HG02943 (cell line): ENCODE data around the gene CCNE1.

Source experiments
- ATAC-seq: cut with Tn5 transposase; IDR thresholded peaks from one replicate; pipeline ENCODE4 v1.9.1; 2021; ENCODE audit warnings: mild to moderate bottlenecking, low read depth, moderate library complexity; ENCODE audit not compliant: unreplicated experiment

Gene CCNE1

GRCh38 chr19:29841559-29842367 lies 30.0 kb downstream of the CCNE1 start:
- ATAC-seq: no peak

DNA sequence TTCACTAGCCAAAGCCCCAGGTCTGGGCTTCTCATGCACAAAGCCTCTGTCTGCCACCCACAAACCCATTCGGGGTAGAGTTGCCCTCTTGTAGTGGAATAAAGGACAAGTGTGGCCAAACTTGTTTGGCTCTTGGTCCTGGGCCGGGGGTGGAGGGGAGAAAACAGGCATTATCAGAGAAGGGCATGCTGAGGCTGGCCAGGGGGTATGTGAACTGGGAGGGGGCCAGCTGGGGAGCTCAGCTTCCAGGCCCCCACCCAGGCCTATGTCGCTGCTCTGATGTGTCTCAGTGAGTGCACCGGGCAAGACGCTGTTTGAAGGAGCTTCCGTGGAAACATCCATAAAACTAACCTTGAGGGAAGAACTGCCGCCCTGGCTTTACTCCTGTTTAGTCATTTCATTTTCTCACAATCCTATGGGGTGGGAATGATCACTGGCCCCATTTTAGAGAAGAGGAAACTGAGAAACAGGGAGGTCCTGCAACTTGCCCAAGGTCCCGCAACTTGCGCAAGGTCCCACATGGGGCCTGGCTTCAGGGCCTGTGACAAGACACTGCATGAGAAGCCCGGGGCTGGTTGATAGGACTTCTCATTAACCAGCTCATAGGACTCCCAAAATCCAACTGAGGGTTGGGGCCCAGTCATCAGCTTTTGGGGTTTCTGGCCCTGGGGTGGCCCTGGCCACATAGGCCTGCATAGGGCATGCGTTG lies 30.8 kb downstream of the CCNE1 start:
- no peak for ATAC-seq

- no peak for ATAC-seq
Measured at GRCh38 chr19:29843180-29844051, 31.6 kb downstream of the CCNE1 start.

DNA sequence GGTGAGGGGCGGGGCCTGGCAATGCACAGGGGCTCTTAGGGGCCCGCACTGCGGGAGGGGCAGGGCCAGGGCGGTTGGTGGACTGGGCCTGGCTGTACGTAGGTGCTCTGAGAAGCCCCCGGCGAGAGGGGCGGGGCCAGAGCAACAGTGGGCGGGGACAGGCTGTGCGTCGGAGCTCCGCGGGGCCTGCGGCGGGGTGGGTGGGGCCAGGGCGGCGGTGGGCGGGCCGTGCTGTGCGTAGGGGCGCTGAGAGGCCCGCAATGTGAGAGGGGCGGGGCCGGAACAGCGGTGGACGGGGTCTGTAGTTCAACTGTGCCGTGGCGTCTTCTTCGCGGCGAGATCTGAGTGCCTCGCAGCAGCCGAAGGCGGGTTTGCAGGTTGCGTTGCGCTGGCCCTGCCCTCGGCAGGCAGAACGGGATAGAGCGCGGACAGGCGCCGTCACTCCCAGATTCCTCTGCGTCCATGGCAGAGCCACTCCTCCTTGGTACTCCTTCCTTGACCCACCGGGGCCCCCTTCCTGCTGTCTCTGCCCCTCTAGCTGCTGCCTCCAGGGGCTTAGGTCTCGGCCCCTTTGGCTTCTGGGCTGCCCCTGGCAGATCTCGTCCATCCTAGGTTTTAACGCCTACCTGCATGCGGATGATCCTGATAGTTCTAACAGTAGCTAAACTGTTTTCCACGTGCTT lies 33.2 kb downstream of the CCNE1 start:
- ATAC-seq: peak; percentile 79

GRCh38 chr19:29845574-29846176 lies 33.9 kb downstream of the CCNE1 start:
- no peak for ATAC-seq

DNA sequence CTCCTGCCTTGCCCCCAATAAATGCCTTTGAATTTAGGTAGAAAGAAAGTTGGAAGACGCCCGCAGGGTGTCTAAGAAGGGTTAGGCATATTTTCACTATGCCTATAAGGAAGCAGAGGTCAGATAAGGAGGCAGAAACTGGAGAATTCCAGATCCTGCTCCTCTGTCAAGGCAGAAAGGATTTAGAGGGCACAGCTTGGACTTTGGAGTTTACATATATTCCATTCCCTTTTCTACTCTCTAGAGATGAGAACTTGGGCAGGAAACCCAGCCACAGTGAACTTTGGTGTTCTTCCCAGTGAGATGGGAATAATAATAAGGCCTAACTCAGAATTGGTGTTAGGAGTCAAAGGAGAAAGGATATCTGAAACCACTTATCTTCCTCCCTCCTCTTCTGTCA lies 37.4 kb downstream of the CCNE1 start:
- ATAC-seq: no peak

GRCh38 chr19:29850482-29850881 lies 38.7 kb downstream of the CCNE1 start:
- ATAC-seq: no peak

DNA sequence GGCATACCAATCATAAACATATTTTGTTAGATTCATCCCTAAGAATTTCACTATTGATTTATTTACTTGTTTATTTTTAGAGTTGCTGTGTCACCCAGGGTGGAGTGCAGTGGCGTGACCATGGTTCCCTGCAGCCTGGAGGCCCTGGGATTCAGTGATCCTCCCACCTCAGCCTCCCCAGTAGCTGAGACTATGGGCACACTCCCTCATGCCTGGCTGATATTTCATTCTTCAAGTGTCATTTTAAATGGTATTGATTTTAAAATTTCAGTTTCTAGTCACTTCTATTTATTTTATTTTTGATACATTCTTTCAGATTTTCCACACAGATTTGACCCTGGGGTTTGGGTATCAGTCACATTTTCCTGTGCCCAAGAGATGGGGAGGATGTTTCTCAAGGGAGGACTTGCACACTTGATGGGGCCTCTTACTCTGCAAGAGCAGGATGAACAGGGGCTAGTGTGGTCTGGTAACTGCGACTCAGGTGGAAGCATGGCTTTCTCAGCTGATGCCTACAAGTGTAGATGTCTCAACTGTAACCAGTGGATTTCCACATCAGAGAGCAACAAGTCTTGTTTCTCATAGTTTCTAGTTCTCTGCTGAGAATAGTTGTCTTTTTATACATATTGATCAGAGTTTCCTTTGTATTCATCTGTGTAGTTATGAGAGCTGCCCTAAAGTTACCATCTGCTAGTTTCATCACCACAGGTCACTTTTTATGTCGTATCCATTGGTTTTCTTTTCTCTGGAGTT lies 40.2 kb downstream of the CCNE1 start:
- no peak for ATAC-seq

- ATAC-seq: no peak
Measured at GRCh38 chr19:29854033-29854432, 42.2 kb downstream of the CCNE1 start.

DNA sequence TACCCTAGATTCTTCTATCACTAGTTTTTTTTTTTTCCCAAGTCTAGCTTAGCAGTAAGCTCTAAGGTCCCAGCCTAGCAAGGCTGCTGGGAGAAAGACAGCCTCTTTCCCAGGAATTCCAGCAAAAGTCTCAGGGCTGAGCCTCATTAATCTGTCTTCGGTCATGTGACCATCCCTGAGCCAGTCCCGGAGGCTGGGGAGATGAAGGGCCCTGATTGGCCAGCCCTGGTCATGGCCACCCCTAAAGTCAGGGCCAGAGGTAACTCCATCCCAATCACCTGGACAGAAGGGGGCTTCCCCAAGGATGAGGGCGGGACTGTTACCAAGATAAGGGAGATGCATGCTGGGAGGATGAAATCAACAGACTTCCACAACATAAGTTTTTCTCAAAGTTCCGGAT lies 43.3 kb downstream of the CCNE1 start:
- no peak for ATAC-seq

DNA sequence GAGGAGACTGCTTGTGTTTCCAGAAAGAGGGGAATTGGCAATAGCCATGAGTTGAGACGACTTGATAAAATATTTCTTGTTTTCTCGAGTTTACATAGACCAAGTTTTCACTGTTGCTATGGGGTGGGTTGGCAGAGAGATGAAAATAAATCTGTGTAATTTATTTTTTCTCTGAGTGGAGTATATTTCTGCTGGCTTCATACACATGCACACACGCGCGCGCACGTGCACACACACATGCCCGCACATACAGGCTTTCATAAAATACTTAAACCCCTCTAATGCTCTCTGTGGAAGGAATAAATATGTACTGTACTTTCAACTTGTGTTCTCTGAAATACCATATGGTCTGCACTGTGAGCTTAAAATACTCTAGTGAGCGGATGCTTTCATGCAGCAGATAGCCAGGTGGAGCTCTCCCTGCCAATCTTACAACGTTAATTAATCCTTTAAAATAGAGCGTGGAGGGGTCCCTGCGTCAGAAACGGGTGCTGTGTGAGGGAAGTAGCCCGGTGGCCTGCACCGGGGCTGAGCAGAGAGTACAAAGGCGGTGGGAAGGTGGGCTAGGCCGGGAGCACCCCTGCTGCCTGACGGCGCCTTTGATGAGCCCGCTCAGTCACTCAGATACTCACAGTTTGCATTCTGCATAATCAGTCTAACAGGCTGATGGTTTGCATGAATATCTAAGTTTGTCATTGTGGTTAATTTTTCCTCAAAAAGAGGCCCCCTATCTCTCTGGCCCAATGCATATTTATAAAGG lies 44.1 kb downstream of the CCNE1 start:
- ATAC-seq: no peak

- ATAC-seq: no peak
Measured at GRCh38 chr19:29858000-29858596, 46.3 kb downstream of the CCNE1 start.

GRCh38 chr19:29858621-29859020 lies 46.8 kb downstream of the CCNE1 start:
- no peak for ATAC-seq

DNA sequence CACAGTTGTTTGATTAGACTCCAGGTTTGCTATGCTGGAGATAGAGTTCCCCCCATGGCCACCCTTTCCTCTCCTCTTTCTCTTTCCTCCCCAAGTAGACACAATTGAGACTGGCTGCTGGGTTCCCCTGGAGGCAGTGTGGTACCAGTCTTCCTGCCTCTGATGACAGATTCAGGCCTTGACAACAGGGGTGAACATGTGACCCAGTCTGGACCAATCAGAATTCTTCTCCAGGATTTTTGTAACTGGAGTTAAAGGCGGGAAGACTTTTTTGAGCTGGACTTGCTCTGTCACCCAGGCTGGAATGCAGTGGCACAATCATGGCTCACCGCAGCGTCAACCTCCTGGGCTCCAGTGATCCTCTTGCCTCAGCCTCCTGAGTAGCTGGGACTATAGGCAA lies 48.7 kb downstream of the CCNE1 start:
- no peak for ATAC-seq

DNA sequence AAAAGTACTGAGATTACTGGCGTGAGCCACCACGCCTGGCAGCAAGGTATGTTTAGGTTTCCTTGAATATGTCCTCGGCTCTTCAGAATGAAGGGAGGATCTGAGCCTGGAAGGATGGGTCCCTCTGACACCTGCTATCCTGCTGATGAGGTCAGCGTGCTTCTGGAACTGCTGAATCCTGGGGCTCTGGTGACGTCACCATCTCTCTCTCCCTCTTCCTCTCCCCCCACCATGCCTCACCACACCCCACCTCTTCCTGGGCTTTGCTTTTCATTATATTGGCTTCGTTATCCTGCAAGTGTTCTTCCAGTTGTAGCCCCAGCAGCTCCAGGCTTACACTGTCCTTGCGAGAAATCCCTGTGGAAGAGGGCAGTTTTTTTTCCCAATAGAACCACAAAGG lies 49.8 kb downstream of the CCNE1 start:
- ATAC-seq: no peak

- ATAC-seq: no peak
Measured at GRCh38 chr19:29866011-29866410, 54.2 kb downstream of the CCNE1 start.

DNA sequence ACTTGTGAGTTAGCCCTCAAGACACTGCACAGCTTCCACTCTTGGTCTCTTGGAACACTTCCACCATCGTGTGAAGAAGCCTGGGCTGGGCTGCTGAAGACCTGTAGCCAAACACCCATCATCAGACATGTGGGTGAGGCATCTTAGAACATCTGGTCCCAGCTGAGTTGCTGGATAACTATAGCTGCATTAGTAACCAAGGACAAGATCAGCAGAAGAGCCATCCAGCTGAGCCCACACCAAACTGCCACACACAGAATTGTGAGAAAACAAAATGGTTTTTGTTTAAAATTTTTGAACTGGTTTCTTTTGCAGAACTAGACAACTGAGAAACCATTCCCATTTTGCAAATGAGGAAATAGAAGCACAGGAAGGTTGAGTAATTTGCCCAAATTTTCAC lies 56.2 kb downstream of the CCNE1 start:
- ATAC-seq: no peak

DNA sequence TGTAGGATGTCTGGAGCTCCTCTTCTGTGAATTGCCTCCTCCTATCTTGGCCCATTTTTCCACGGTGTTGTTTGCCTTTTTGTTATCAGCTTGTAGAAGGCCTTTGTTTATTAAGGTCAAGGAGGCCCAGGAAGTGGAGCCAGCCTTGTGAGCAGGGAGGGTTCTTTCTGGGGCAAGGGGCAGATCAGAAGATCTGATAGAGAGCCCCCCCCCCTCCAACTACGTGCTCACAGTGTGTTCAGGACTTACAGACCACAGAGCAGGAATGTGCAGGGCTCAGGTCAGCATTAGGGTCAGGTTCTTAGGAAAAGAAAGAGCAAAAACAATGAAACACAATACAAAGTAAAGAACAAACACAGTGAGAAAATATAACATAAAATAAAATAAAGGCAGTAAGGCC lies 59.4 kb downstream of the CCNE1 start:
- no peak for ATAC-seq
